Small intestine (tissue), 7 donors: ENCODE data around the gene GPBP1. TPM values are rescaled to one million over a fixed set of nuclear protein-coding genes. Genes with fewer than 3 reads are reported as not detected.
"Not testable (repeated sequence)": the region's sequence is repeated elsewhere in the genome, so short reads cannot be mapped to it uniquely, and the experiment has no call there.

Experiments
- DNase-seq, 2 donors: peaks; one replicate each; pipeline versions ENCODE4 v3.0.0 to v3.0.0-alpha.2; 2013
- FAIRE-seq: peaks from 2 replicates; lab custom pipeline; 2012; peaks lifted over from hg19 to GRCh38; lab: Jason Lieb, UNC
- H3K27ac ChIP-seq, 3 donors: one replicate each; pipeline ENCODE4 v1.5.1; 2013; ENCODE audit warnings: low read length in 2 of 3, mild to moderate bottlenecking in 2 of 3, control low read depth in 1 of 3, inconsistent platforms in 1 of 3, low read depth in 1 of 3, moderate library complexity in 1 of 3
- H3K27me3 ChIP-seq, 3 donors: one replicate each; pipeline ENCODE4 v1.6.1; 2013; ENCODE audit warnings: low read length in 3 of 3, inconsistent platforms in 1 of 3; ENCODE audit not compliant: control insufficient read depth in 3 of 3, insufficient read depth in 3 of 3
- H3K36me3 ChIP-seq, 3 donors: one replicate each; pipeline ENCODE4 v1.6.1; 2013; ENCODE audit warnings: low read length in 3 of 3, inconsistent platforms in 1 of 3, low read depth in 1 of 3, mild to moderate bottlenecking in 1 of 3, moderate library complexity in 1 of 3; ENCODE audit not compliant: control insufficient read depth in 3 of 3, insufficient read depth in 2 of 3
- H3K4me1 ChIP-seq, 3 donors: one replicate each; pipeline ENCODE4 v1.6.1; 2013; ENCODE audit warnings: low read length in 2 of 3, inconsistent platforms in 1 of 3, low read depth in 1 of 3, mild to moderate bottlenecking in 1 of 3, moderate library complexity in 1 of 3; ENCODE audit not compliant: control insufficient read depth in 3 of 3, insufficient read depth in 2 of 3
- H3K4me3 ChIP-seq, 3 donors: one replicate each; pipeline ENCODE4 v1.5.1; 2013; ENCODE audit warnings: low read length in 3 of 3, control low read depth in 1 of 3, inconsistent platforms in 1 of 3, low read depth in 1 of 3, mild to moderate bottlenecking in 1 of 3, moderate library complexity in 1 of 3
- H3K9me3 ChIP-seq, 2 donors: one replicate each; pipeline ENCODE4 v1.6.1; 2013; ENCODE audit warnings: low read depth in 1 of 2, low read length in 1 of 2; ENCODE audit not compliant: control insufficient read depth in 2 of 2, insufficient read depth in 1 of 2
- WGBS, 3 donors: extraction: QIAGEN DNeasy Blood & Tissue Kit; methylation state at CpG; one replicate each; pipeline ENCODE4 v1.1.7; 2013; 5-methylcytosine and 5-hydroxymethylcytosine counted together
- polyA plus RNA-seq, 4 donors: library from polyadenylated mRNA; stranded (reverse) in 3 of 4; unstranded in 1 of 4; fragments of 200-250 nt in 3 of 4; fragments of 120-200 nt in 1 of 4; gene quantifications; one replicate each; pipeline versions ENCODE4 v1.2.1 to v1.2.3, GENCODE V29; 2013
- donor health status: healthy with polysubstance abuse.
- donor health status: control.
- donor health status: control.
- donor health status: Bipolar disorder and iron deficiency.
- donor health status: healthy.

Gene GPBP1
- polyA plus RNA-seq, 4 donors: 41.4 to 93.5 (median 45.2) TPM

- Histone ChIP-seq H3K27me3 (no peaks in the 10 kb centered on the region), H3K27ac (no peak overlapping the region), H3K4me3 (peak overlapping the region in 1 of 3 donors; percentile 15), H3K9me3 (peaks cover 0 to 7% of the 10 kb centered on the region in 2 donors), H3K4me1 (no peaks in the 10 kb centered on the region), H3K36me3 (no peaks in the 10 kb centered on the region)
- FAIRE-seq (no peak), DNase-seq (no peak)
- 92 to 95% (median 94%) methylated on average over 7 of the region's 7 CpGs for WGBS, 3 donors
Measured at GRCh38 chr5:57157666-57158065, 16.2 kb upstream of the GPBP1 start.

DNA sequence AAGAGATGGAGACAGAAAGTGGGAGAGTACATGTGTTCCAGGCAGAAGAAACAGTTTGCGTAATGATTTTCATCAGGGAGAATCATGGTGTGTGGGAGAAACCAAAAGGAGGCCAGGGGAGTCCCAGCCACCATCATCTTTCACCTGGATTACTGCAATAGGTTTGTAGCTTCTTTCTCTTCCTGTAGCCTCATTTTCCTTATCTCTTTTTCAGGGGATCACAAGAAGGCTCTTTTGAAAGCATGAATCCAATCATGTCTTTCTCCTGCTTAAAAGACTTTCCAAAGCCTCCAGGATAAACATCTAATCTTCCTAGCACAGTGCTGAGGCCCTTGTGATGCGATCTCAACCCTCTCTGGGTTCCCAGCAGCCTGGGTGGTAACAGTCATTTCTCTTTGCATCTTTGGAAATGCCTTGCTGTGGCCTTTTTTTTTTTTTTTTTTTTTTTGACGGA, 10.3 kb upstream of the GPBP1 start:
- Histone ChIP-seq H3K4me1 (no peaks in the 10 kb centered on the region), H3K9me3 (peaks cover 0 to 3% of the 10 kb centered on the region in 2 donors), H3K36me3 (no peaks in the 10 kb centered on the region), H3K27me3 (no peaks in the 10 kb centered on the region), H3K27ac (no peak overlapping the region), H3K4me3 (no peak overlapping the region)
- 93 to 94% (median 93%) methylated on average over 3 of the region's 3 CpGs for WGBS, 3 donors
- no peak for DNase-seq
- FAIRE-seq: no peak

GRCh38 chr5:57164124-57164523, 9.7 kb upstream of the GPBP1 start:
- H3K4me1 ChIP-seq: no peaks in the 10 kb centered on the region
- DNase-seq (no peak), FAIRE-seq (no peak)
- no peak overlapping the region for H3K27ac ChIP-seq
- no peaks in the 10 kb centered on the region for H3K27me3 ChIP-seq
- no peaks in the 10 kb centered on the region for H3K36me3 ChIP-seq
- H3K4me3 ChIP-seq: no peak overlapping the region
- peaks cover 0 to 3% of the 10 kb centered on the region in 2 donors for H3K9me3 ChIP-seq
- WGBS, 3 donors: 89 to 92% (median 91%) methylated on average over 8 of the region's 8 CpGs

- H3K27ac ChIP-seq, H3K27me3 ChIP-seq, H3K4me3 ChIP-seq, DNase-seq, H3K9me3 ChIP-seq, H3K4me1 ChIP-seq, FAIRE-seq, H3K36me3 ChIP-seq: not testable (repeated sequence)
- WGBS, 3 donors: 96 to 100% (median 96%) methylated on average over 3 of the region's 3 CpGs
Measured at GRCh38 chr5:57165171-57165570, 8.7 kb upstream of the GPBP1 start.

- 46 to 55% (median 55%) methylated on average over 2 of the region's 2 CpGs for WGBS, 3 donors
- H3K4me3 ChIP-seq: no peak overlapping the region
- H3K36me3 ChIP-seq: no peaks in the 10 kb centered on the region
- no peaks in the 10 kb centered on the region for H3K4me1 ChIP-seq
- DNase-seq (no peak), FAIRE-seq (no peak)
- peaks cover 0 to 3% of the 10 kb centered on the region in 2 donors for H3K9me3 ChIP-seq
- no peak overlapping the region for H3K27ac ChIP-seq
- no peaks in the 10 kb centered on the region for H3K27me3 ChIP-seq
Measured at GRCh38 chr5:57166276-57166675, 7.6 kb upstream of the GPBP1 start.

DNA sequence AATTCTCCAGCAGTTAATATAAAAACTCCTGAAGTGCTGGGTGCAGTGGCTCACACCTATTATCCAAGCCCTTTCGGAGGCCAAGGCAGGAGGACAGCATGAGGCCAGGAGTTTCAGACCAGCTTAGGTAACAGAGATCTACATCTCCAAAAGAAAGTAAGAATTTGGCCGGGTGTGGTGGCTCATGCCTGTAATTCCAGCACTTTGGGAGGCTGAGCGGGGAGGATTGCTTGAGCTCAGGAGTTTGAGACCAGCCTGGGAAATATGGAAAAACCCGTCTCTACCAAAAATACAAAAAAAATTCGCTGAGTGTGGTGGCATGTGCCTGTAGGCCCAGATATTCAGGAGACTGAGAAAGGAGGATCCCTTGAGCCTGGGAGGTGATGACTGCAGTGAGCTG, 6.7 kb upstream of the GPBP1 start:
- no peak for FAIRE-seq

GRCh38 chr5:57170116-57170515, 3.7 kb upstream of the GPBP1 start:
- not testable (repeated sequence) for H3K36me3 ChIP-seq, H3K27me3 ChIP-seq, FAIRE-seq, H3K4me1 ChIP-seq, H3K9me3 ChIP-seq, DNase-seq, H3K27ac ChIP-seq, H3K4me3 ChIP-seq
- 97 to 98% (median 97%) methylated on average over 13 of the region's 13 CpGs for WGBS, 3 donors

More for the DNA sequence above, 6.7 kb upstream of the GPBP1 start:
- Histone ChIP-seq H3K27ac (no peak overlapping the region), H3K36me3 (no peaks in the 10 kb centered on the region), H3K4me3 (no peak overlapping the region), H3K4me1 (peaks cover 0 to under 1% (median 0%) of the 10 kb centered on the region in 3 donors), H3K27me3 (no peaks in the 10 kb centered on the region), H3K9me3 (peaks cover 0 to 3% of the 10 kb centered on the region in 2 donors)
- no peak for DNase-seq
- 92 to 97% (median 96%) methylated on average over 5 of the region's 5 CpGs for WGBS, 3 donors

- Histone ChIP-seq H3K27ac (peak overlapping the region in 2 of 3 donors; percentile 99), H3K4me3 (peak overlapping the region in 2 of 3 donors; percentile 95 to 98), H3K9me3 (no peaks in the 10 kb centered on the region), H3K27me3 (no peaks in the 10 kb centered on the region), H3K36me3 (no peaks in the 10 kb centered on the region), H3K4me1 (peaks cover 0 to 2% (median 0%) of the 10 kb centered on the region in 3 donors)
- DNase-seq (peak; percentile 39 to 49), FAIRE-seq (no peak)
- 19 to 51% (median 36%) methylated on average over 16 of the region's 16 CpGs for WGBS, 3 donors
Measured at GRCh38 chr5:57171816-57172465, 1.9 kb upstream of the GPBP1 start.
